OCI-LY3 (cell line): ENCODE measurements around the gene UNC80.
A peak's percentile ranks its signal among the peaks of the same experiment; 100 is the strongest.

Experiments
- H2AFZ ChIP-seq: fragments of 200-600, 300-600 bp; shearing (Covaris generic); 2 replicates; pipeline ENCODE4 v1.6.0; 2014; ENCODE audit warnings: antibody characterized with exemption, low read depth, low read length
- H3K27ac ChIP-seq: fragments of 200-600, 300-600 bp; sonication (generic); 2 replicates; pipeline ENCODE4 v1.5.1; 2014; ENCODE audit warnings: mild to moderate bottlenecking, low read length, moderate library complexity, mixed read lengths
- H3K27me3 ChIP-seq: fragments of 200-600, 300-600 bp; sonication (generic); 2 replicates; pipeline ENCODE4 v1.6.1; 2014; ENCODE audit warnings: low read depth, low read length, mixed read lengths
- H3K36me3 ChIP-seq: fragments of 200-600, 300-600 bp; sonication (generic); replicated peaks from 2 replicates; pipeline ENCODE3; 2014; ENCODE audit warnings: low read depth, low read length, mixed read lengths
- H3K4me1 ChIP-seq: fragments of 300-600, 200-600 bp; sonication (generic); 2 replicates; pipeline ENCODE4 v1.6.1; 2014; ENCODE audit warnings: low read length, mixed read lengths
- H3K4me2 ChIP-seq: fragments of 200-600, 300-600 bp; sonication (generic); 2 replicates; pipeline ENCODE4 v1.6.1; 2014; ENCODE audit warnings: low read length, mixed read lengths
- H3K4me3 ChIP-seq: fragments of 300-600, 200-600 bp; sonication (generic); 2 replicates; pipeline ENCODE4 v1.5.1; 2014; ENCODE audit warnings: antibody characterized with exemption, mild to moderate bottlenecking, low read length, moderate library complexity
- H3K79me2 ChIP-seq: fragments of 300-600, 200-600 bp; shearing (Covaris generic); 2 replicates; pipeline ENCODE4 v1.6.1; 2014; ENCODE audit warnings: mild to moderate bottlenecking, low read length, mixed read lengths
- H3K9ac ChIP-seq: fragments of 300-600, 200-600 bp; shearing (Covaris generic); 2 replicates; pipeline ENCODE4 v1.6.0; 2014; ENCODE audit warnings: mild to moderate bottlenecking, low read length, moderate library complexity
- H3K9me3 ChIP-seq: fragments of 200-600, 300-600 bp; shearing (Covaris generic); 2 replicates; pipeline ENCODE4 v1.6.1; 2014; ENCODE audit warnings: low read length, mixed read lengths; ENCODE audit not compliant: insufficient read depth
- H4K20me1 ChIP-seq: fragments of 200-600, 300-600 bp; sonication (generic); 2 replicates; pipeline ENCODE4 v1.6.1; 2016; ENCODE audit warnings: low read length, mixed read lengths; ENCODE audit not compliant: insufficient read depth
- EZH2phosphoT487 ChIP-seq: fragments of 200-600 bp; shearing (Covaris generic); IDR thresholded peaks from 2 replicates; pipeline ENCODE4 v1.6.1; 2018; ENCODE audit warnings: antibody characterized with exemption, mixed run types, low read depth
- TF ChIP-seq, protein P1 (sequence below): fragments of 200-600, 300-600 bp; sonication (generic); IDR thresholded peaks from 2 replicates; pipeline ENCODE4 v1.5.1; 2014; ENCODE audit warnings: antibody characterized with exemption, low read length, low read depth

UNC80 gene

DNA sequence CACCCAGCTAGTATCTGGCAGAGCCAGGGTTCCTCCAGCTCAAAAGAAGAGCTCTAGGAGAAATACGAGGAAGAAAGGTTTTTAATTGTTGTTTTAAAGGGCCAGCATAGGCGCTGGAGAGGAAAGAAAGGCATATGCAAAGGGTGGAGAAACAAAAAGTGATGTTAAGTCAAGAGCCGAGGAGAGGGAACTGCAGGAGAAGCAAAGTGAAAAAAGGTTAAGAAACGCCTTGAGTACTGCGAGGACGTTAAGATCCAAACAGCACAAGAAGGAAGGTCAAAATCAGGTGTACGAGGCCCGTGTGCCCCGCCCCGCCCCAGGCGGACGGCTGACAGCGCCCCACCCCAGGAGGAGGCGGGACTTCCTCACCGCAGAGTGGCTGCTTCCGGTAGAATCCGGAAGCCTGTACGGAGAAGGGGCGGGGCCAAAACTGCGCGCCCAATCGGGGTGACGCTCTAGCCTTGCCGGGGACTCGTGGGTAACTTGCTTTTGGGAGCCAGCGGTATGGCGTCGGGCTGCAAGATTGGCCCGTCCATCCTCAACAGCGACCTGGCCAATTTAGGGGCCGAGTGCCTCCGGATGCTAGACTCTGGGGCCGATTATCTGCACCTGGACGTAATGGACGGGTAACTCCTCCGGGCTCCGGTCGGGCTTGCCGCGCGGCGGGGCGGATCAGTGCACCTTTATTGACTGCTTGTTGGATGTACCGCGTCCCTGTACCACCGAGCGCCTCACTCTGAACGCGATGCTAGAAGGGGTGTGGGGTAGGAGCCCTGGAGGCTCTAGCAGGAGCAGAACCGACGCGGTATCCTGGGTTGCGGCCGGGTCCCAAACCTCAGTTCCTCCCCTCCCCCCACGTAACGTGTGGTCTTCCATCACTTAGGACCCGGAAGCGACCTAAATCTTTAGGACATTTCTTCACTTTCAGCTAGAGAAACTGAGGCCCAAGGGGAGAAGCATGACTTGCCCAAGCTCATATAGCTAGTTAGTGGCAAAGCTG, 230.8 kb downstream of the UNC80 start, which contains the start of gene RPE:
TSS of gene RPE (plus strand) at position 481 of the 1,000 bp plus-strand sequence. CDS start at position 505, 24 bp downstream.
- Histone ChIP-seq H2AFZ (peak within 1 kb of the TSS; percentile 65), H3K4me1 (peaks cover 44% of the 10 kb centered on the region), H3K27ac (peak within 1 kb of the TSS; percentile 63), H3K4me2 (peak within 1 kb of the TSS; percentile 81), H3K36me3 (peaks cover 21% of the 10 kb centered on the region), H3K27me3 (no peaks in the 10 kb centered on the region), H4K20me1 (peaks cover 37% of the 10 kb centered on the region), H3K9me3 (no peaks in the 10 kb centered on the region), H3K9ac (peak within 1 kb of the TSS; percentile 88), H3K4me3 (peak within 1 kb of the TSS; percentile 84), H3K79me2 (peaks cover 51% of the 10 kb centered on the region)
- TF ChIP-seq, protein P1, sequence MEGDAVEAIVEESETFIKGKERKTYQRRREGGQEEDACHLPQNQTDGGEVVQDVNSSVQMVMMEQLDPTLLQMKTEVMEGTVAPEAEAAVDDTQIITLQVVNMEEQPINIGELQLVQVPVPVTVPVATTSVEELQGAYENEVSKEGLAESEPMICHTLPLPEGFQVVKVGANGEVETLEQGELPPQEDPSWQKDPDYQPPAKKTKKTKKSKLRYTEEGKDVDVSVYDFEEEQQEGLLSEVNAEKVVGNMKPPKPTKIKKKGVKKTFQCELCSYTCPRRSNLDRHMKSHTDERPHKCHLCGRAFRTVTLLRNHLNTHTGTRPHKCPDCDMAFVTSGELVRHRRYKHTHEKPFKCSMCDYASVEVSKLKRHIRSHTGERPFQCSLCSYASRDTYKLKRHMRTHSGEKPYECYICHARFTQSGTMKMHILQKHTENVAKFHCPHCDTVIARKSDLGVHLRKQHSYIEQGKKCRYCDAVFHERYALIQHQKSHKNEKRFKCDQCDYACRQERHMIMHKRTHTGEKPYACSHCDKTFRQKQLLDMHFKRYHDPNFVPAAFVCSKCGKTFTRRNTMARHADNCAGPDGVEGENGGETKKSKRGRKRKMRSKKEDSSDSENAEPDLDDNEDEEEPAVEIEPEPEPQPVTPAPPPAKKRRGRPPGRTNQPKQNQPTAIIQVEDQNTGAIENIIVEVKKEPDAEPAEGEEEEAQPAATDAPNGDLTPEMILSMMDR = no peak
- TF ChIP-seq EZH2phosphoT487 = no peak

DNA sequence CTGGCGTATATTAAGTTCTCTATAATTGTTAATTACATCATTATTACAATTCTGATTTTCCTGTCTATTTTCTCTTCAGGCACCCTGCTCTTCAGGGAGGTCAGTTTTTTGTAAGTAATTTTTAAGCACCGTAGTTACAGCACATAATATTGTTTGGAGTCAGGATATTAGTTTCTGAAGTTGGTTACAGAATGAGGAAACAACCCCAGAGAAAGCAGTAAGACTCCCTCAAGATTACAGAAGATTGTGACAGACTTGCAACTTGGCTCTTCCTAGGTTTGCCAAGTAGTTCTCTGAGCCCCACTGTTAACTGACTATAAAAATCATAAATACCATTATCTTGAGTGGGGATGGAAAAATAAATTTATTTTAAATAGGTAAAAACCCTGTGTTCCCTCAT, 231.7 kb downstream of the UNC80 start:
- Histone ChIP-seq H3K9me3 (no peaks in the 10 kb centered on the region), H3K4me2 (peak overlapping the region; percentile 73), H3K9ac (peak overlapping the region; percentile 88), H3K27ac (peak overlapping the region; percentile 63), H3K4me3 (peak overlapping the region; percentile 84), H3K79me2 (peaks cover 60% of the 10 kb centered on the region), H3K27me3 (no peaks in the 10 kb centered on the region), H3K36me3 (peaks cover 28% of the 10 kb centered on the region), H3K4me1 (peaks cover 49% of the 10 kb centered on the region), H2AFZ (no peak overlapping the region), H4K20me1 (peaks cover 42% of the 10 kb centered on the region)
- TF ChIP-seq EZH2phosphoT487 = no peak
- TF ChIP-seq, protein P1 = no peak

DNA sequence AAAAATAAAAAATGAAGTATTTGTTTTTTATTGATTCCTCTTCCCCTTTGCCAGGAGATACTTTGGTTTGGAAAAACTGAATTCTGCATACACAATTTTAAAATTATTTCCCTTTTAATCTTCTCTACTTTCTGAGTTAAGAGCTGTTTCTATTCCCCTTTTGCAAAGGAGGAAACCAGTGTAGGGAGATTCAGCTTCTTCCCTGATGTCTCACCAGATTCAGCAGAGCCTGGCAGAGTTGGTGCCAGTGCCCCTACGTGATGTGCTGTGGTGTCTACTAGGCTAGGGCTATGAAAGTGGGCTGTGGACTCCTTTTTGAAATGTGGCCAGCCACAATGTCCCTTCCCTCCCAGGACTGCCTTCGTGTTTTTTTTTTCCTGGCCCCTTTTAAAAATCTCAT, 233.2 kb downstream of the UNC80 start:
- peaks cover 32% of the 10 kb centered on the region for H3K36me3 ChIP-seq
- no peak overlapping the region for H2AFZ ChIP-seq
- H3K4me2 ChIP-seq = peak overlapping the region; percentile 73
- H3K27ac ChIP-seq = peak overlapping the region; percentile 31
- H3K9me3 ChIP-seq = no peaks in the 10 kb centered on the region
- H3K79me2 ChIP-seq = peaks cover 75% of the 10 kb centered on the region
- no peaks in the 10 kb centered on the region for H3K27me3 ChIP-seq
- H3K4me1 ChIP-seq = peaks cover 49% of the 10 kb centered on the region
- peak overlapping the region; percentile 84 for H3K4me3 ChIP-seq
- peaks cover 47% of the 10 kb centered on the region for H4K20me1 ChIP-seq
- no peak for TF ChIP-seq EZH2phosphoT487
- TF ChIP-seq, protein P1 = no peak
- no peak overlapping the region for H3K9ac ChIP-seq

DNA sequence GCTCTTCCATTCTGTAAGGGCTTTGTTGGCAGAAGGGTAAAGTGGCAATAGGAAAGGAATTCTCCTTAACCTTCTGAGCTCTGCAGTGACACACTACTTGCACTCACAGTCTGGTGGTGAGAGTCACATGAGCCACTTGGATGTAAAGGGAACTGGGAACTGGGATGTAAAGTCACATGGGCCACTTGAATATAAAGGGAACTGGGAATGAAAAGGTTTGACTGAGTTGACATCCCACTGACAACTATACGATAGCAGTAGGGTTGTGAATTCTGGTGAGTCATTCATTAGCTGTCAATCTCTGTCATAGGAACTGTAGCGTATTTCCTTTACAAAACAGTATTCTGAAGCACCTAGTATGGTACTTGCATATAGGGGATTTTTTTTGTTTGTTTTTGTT, 236.3 kb downstream of the UNC80 start:
- Histone ChIP-seq H3K4me1 (peaks cover 41% of the 10 kb centered on the region), H3K4me3 (no peak overlapping the region), H3K4me2 (no peak overlapping the region), H3K9me3 (no peaks in the 10 kb centered on the region), H4K20me1 (peaks cover 55% of the 10 kb centered on the region), H3K9ac (no peak overlapping the region), H3K36me3 (peaks cover 52% of the 10 kb centered on the region), H2AFZ (no peak overlapping the region), H3K79me2 (peaks cover 100% of the 10 kb centered on the region), H3K27me3 (no peaks in the 10 kb centered on the region), H3K27ac (no peak overlapping the region)
- TF ChIP-seq EZH2phosphoT487 = no peak
- TF ChIP-seq, protein P1 = no peak
